Measurements from ENCODE around the gene CPLX3. TPM values are rescaled to one million over a fixed set of nuclear protein-coding genes. Genes with fewer than 3 reads are reported as not detected.

CPLX3 gene, protein sequence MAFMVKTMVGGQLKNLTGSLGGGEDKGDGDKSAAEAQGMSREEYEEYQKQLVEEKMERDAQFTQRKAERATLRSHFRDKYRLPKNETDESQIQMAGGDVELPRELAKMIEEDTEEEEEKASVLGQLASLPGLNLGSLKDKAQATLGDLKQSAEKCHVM
- total RNA-seq = 1 to 10 TPM in 2 of 9 donors, under 1 TPM in 5, not detected in 2; 0.11 to 3.6 (median 0.69) TPM
- 10 to 100 TPM in 2 of 3 donors, 1 to 10 TPM in 1; 1.1 to 24.1 (median 24.0) TPM for polyA plus RNA-seq
- long read RNA-seq, donor 1 = 0 reads
- long read RNA-seq, donor 2, partial matches to known transcripts = 0 of 1 reads
- long read RNA-seq, donor 2, other reads (novel, unspliced or antisense) = 0 of 1 reads
- long read RNA-seq, donor 3 = 0 reads
- long read RNA-seq, donor 4 = 0 reads
- long read RNA-seq, donor 5, partial matches to known transcripts = 0 of 1 reads
- long read RNA-seq, donor 5, other reads (novel, unspliced or antisense) = 0 of 1 reads
- long read RNA-seq, donor 6 = 0 reads
- long read RNA-seq, donor 7 = 0 reads
- long read RNA-seq, donor 8 = 0 reads
- long read RNA-seq, donor 9 = 0 reads
- long read RNA-seq, donor 10 = 0 reads

- intact Hi-C loops (cut with DNase I) = no loop called here
- H3K4me3 ChIP-seq = no peak within 1 kb of the TSS
- H3K27ac ChIP-seq = no peak within 1 kb of the TSS
- H3K36me3 ChIP-seq (replicated peaks in 1 of 2) = no peaks in the 10 kb centered on the region
- peak in 6 of 7 donors; percentile 27 to 63 (median 50) for DNase-seq
- H3K4me1 ChIP-seq (replicated peaks in 1 of 2) = peaks cover 0 to 3% of the 10 kb centered on the region in 2 donors
- 2 to 16% (median 4%) methylated on average over 19 to 43 of the region's 44 CpGs; no CpG with 5 or more reads in 1 of the 4 donors for WGBS, 4 donors
- no peaks in the 10 kb centered on the region for H3K27me3 ChIP-seq
- no peak for TF ChIP-seq POLR2A (IDR thresholded peaks at IDR 0.05)
- no peaks in the 10 kb centered on the region for H3K9me3 ChIP-seq (replicated peaks in 1 of 3)
Observed at GRCh38 chr15:74826364-74826819, at the start of gene CPLX3. TSS of gene CPLX3 (plus strand) at chr15:74826627. CDS start at chr15:74826704, 77 bp downstream.

- Histone ChIP-seq H3K27me3 (no peaks in the 10 kb centered on the region), H3K27ac (peak overlapping the region in 3 of 5 donors; percentile 5 to 64 (median 23)), H3K4me1 (replicated peaks in 1 of 2) (peaks cover 6 to 26% of the 10 kb centered on the region in 2 donors), H3K4me3 (no peak overlapping the region), H3K9me3 (replicated peaks in 1 of 3) (no peaks in the 10 kb centered on the region), H3K36me3 (replicated peaks in 1 of 2) (no peaks in the 10 kb centered on the region)
- intact Hi-C loops (cut with DNase I) = loop anchor here in 1 of 2 donors (5.0 kb wide), 1 partner anchor 60 kb away; no protein-coding TSS in a partner anchor
- TF ChIP-seq, protein P1, sequence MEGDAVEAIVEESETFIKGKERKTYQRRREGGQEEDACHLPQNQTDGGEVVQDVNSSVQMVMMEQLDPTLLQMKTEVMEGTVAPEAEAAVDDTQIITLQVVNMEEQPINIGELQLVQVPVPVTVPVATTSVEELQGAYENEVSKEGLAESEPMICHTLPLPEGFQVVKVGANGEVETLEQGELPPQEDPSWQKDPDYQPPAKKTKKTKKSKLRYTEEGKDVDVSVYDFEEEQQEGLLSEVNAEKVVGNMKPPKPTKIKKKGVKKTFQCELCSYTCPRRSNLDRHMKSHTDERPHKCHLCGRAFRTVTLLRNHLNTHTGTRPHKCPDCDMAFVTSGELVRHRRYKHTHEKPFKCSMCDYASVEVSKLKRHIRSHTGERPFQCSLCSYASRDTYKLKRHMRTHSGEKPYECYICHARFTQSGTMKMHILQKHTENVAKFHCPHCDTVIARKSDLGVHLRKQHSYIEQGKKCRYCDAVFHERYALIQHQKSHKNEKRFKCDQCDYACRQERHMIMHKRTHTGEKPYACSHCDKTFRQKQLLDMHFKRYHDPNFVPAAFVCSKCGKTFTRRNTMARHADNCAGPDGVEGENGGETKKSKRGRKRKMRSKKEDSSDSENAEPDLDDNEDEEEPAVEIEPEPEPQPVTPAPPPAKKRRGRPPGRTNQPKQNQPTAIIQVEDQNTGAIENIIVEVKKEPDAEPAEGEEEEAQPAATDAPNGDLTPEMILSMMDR (IDR thresholded peaks at IDR 0.05) = no peak
- no peak for TF ChIP-seq POLR2A (IDR thresholded peaks at IDR 0.05)
- WGBS, 4 donors = 50 to 63% (median 53%) methylated on average over 5 to 13 of the region's 13 CpGs
- DNase-seq = no peak
Observed at GRCh38 chr15:74776821-74777768, 49.3 kb upstream of the CPLX3 start.

- no peak for DNase-seq
- intact Hi-C loops (cut with DNase I) = loop anchor here in 1 of 2 donors (5.0 kb wide), 1 partner anchor 59 kb away; no protein-coding TSS in a partner anchor
- H3K9me3 ChIP-seq (replicated peaks in 1 of 3) = no peaks in the 10 kb centered on the region
- TF ChIP-seq, protein P1 (IDR thresholded peaks at IDR 0.05) = no peak
- no peak for TF ChIP-seq POLR2A (IDR thresholded peaks at IDR 0.05)
- H3K27me3 ChIP-seq = no peaks in the 10 kb centered on the region
- H3K36me3 ChIP-seq (replicated peaks in 1 of 2) = no peaks in the 10 kb centered on the region
- peaks cover 12 to 31% of the 10 kb centered on the region in 2 donors for H3K4me1 ChIP-seq (replicated peaks in 1 of 2)
- 77 to 88% (median 84%) methylated on average over 6 of the region's 6 CpGs for WGBS, 4 donors
- H3K4me3 ChIP-seq = no peak overlapping the region
- peak overlapping the region in 3 of 5 donors; percentile 3 to 64 (median 23) for H3K27ac ChIP-seq
Observed at GRCh38 chr15:74777769-74778598, 48.4 kb upstream of the CPLX3 start.

DNA sequence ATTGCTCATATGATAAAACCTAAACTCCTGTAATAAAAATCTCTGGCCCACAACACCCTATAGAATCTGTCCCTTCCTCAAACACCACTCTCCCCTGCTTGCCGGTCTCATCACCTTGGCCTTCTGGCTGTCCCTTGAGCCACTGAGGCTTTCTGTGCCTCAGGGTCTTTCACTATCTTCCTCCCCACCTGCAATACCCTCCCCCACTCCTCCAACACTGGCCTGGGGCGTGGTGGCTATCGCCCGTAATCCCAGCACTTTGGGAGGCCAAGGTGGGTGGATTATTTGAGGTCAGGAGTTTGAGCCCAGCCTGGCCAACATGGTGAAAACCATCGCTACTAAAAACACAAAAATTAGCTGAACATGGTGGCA, 47.8 kb upstream of the CPLX3 start:
- Histone ChIP-seq H3K9me3 (replicated peaks in 1 of 3) (no peaks in the 10 kb centered on the region), H3K27ac (no peak overlapping the region), H3K36me3 (replicated peaks in 1 of 2) (no peaks in the 10 kb centered on the region), H3K4me3 (no peak overlapping the region), H3K4me1 (replicated peaks in 1 of 2) (peaks cover 17 to 37% of the 10 kb centered on the region in 2 donors), H3K27me3 (no peaks in the 10 kb centered on the region)
- WGBS, 4 donors = 91 to 98% (median 93%) methylated on average over 5 of the region's 5 CpGs
- intact Hi-C loops (cut with DNase I) = loop anchor here in 1 of 2 donors (5.0 kb wide), 1 partner anchor 59 kb away; no protein-coding TSS in a partner anchor
- DNase-seq = no peak
- TF ChIP-seq POLR2A (IDR thresholded peaks at IDR 0.05) = no peak
- TF ChIP-seq, protein P1 (IDR thresholded peaks at IDR 0.05) = no peak
